ENCODE measurements around the gene VWA1.

DNA sequence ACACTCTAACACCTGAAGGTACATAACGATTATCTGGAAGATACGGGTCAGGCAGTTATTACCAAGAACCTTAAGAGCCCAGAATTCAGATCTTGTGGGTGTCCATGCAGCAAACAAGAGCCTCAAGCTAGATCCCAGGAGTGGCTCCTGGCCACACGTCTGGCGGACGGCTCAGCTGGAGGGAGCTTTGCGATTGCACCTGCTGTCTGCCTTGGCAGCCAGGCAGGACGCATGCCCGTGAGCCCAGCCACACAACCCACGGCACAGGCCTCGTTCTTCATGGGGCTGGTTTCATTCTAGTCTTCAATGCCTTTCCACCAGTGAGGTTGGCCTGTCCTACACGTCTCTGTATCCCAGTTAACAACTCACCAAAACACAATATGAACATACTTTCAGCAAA, 42.1 kb upstream of the VWA1 start:
- no peak for TF ChIP-seq POLR2A (IDR thresholded peaks at IDR 0.05)
- TF ChIP-seq, protein P1, sequence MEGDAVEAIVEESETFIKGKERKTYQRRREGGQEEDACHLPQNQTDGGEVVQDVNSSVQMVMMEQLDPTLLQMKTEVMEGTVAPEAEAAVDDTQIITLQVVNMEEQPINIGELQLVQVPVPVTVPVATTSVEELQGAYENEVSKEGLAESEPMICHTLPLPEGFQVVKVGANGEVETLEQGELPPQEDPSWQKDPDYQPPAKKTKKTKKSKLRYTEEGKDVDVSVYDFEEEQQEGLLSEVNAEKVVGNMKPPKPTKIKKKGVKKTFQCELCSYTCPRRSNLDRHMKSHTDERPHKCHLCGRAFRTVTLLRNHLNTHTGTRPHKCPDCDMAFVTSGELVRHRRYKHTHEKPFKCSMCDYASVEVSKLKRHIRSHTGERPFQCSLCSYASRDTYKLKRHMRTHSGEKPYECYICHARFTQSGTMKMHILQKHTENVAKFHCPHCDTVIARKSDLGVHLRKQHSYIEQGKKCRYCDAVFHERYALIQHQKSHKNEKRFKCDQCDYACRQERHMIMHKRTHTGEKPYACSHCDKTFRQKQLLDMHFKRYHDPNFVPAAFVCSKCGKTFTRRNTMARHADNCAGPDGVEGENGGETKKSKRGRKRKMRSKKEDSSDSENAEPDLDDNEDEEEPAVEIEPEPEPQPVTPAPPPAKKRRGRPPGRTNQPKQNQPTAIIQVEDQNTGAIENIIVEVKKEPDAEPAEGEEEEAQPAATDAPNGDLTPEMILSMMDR (IDR thresholded peaks at IDR 0.05) = no peak
- no peak for TF ChIP-seq POLR2AphosphoS5 (IDR thresholded peaks at IDR 0.05)

Measured in breast epithelium (tissue), 3 donors.